ENCODE results near the gene FAM9C.
"Not testable (repeated sequence)": the region's sequence is repeated elsewhere in the genome, so short reads cannot be mapped to it uniquely, and the experiment has no call there.

Gene FAM9C

GRCh38 chrX:13044441-13044840, at the start of gene FAM9C:
Gene FAM9C (minus strand): TSS chrX:13044620. CDS start chrX:13043789, 831 bp downstream.
- DNase-seq = no peak

GRCh38 chrX:13093529-13094140, 49.2 kb upstream of the FAM9C start:
- no peak for DNase-seq

- peak; percentile 90 for DNase-seq
These were observed 48.1 kb upstream of the FAM9C start for GRCh38 chrX:13092455-13092941.

GRCh38 chrX:13091111-13091765, 46.8 kb upstream of the FAM9C start:
- DNase-seq = peak; percentile 82

GRCh38 chrX:13090339-13091110, 46.1 kb upstream of the FAM9C start:
- peak; percentile 4 for DNase-seq

- peak; percentile 53 for DNase-seq
These were observed 45.6 kb upstream of the FAM9C start for GRCh38 chrX:13090027-13090338.

GRCh38 chrX:13088156-13088487, 43.7 kb upstream of the FAM9C start:
- no peak for DNase-seq

- peak; percentile 20 for DNase-seq
These were observed 43.1 kb upstream of the FAM9C start for GRCh38 chrX:13087322-13088155.

- not testable (repeated sequence) for DNase-seq
These were observed 42.4 kb upstream of the FAM9C start for GRCh38 chrX:13086793-13087321.

GRCh38 chrX:13086076-13086475, 41.7 kb upstream of the FAM9C start:
- DNase-seq = no peak

- no peak for DNase-seq
These were observed 41.1 kb upstream of the FAM9C start for GRCh38 chrX:13085526-13085925.

GRCh38 chrX:13084611-13085010, 40.2 kb upstream of the FAM9C start:
- no peak for DNase-seq

GRCh38 chrX:13083755-13084326, 39.4 kb upstream of the FAM9C start:
- not testable (repeated sequence) for DNase-seq

- no peak for DNase-seq
These were observed 38.0 kb upstream of the FAM9C start for GRCh38 chrX:13082206-13083065.

GRCh38 chrX:13081395-13082205, 37.2 kb upstream of the FAM9C start:
- DNase-seq = peak; percentile 89

GRCh38 chrX:13080128-13080795, 35.8 kb upstream of the FAM9C start:
- DNase-seq = no peak

GRCh38 chrX:13078739-13079444, 34.5 kb upstream of the FAM9C start:
- DNase-seq = no peak

- peak; percentile 49 for DNase-seq
These were observed 32.7 kb upstream of the FAM9C start for GRCh38 chrX:13077168-13077567.
